HCT116 (cell line): ENCODE results near the gene POLN. TPM values are rescaled to one million over a fixed set of nuclear protein-coding genes. Genes with fewer than 3 reads are reported as not detected.
A peak's percentile ranks its signal among the peaks of the same experiment; 100 is the strongest.

ENCODE experiments used
- ATAC-seq: fragments of 200-7000 bp; cut with Tn5 transposase; 2 replicates; pipeline ENCODE4 v1.9.1; 2020; ENCODE audit warnings: mild to moderate bottlenecking, moderate library complexity
- BruUV-seq: library from RNA; stranded (reverse); fragments of 400-500 nt; replicated peaks from 2 replicates; lab custom pipeline; 2021; lab: Mats Ljungman, UMichigan
- CTCF ChIA-PET: fragments of 300-600 bp; sonication (Branson Sonifier 250); formaldehyde crosslinking; loops from one replicate; lab custom pipeline; 2021; ENCODE audit warnings: antibody characterized with exemption; lab: Charles Lee
- POLR2A ChIA-PET: fragments of 300-600, 350-600 bp; sonication (Branson Sonifier 250); formaldehyde crosslinking; loops from one replicate; lab custom pipeline; 2021; ENCODE audit warnings: antibody characterized with exemption; lab: Charles Lee
- RAD21 ChIA-PET, 2 experiments: fragments of 300-600 bp; sonication (Branson Sonifier 250); formaldehyde crosslinking; loops; one replicate each; lab custom pipeline; 2023; ENCODE audit warnings: low total read pairs in 2 of 2; ENCODE audit not compliant: uncharacterized antibody in 2 of 2, unreplicated experiment in 2 of 2, low non-redundant PET in 1 of 2; lab: Charles Lee
- DNase-seq: peaks from one replicate; pipeline ENCODE4 v3.0.0-alpha.2; 2010; ENCODE audit warnings: low read depth, low spot score
- H2AFZ ChIP-seq: fragments of 200-600 bp; shearing (Covaris generic), sonication (generic); 2 replicates; pipeline ENCODE4 v1.6.1; 2017; ENCODE audit warnings: low read depth, mixed run types, mixed read lengths, antibody characterized with exemption, low read length; ENCODE audit not compliant: poor library complexity, severe bottlenecking
- H3K27ac ChIP-seq: 2 replicates; pipeline ENCODE4 v1.5.1; 2012; ENCODE audit warnings: low read depth, low read length
- H3K27me3 ChIP-seq: fragments of 200-600 bp; sonication (generic); 2 replicates; pipeline ENCODE4 v1.6.1; 2016; ENCODE audit warnings: mixed run types, low read length, mixed read lengths; ENCODE audit not compliant: insufficient read depth
- H3K36me3 ChIP-seq, 2 experiments: fragments of 200-500 bp in 1 of 2; fragments of 200-600 bp in 1 of 2; sonication (Bioruptor generic) in 1 of 2; sonication (generic) in 1 of 2; 2 replicates each; pipeline versions ENCODE4 v1.5.1 to v1.6.1; 2014 to 2016; ENCODE audit warnings: low read length in 2 of 2, inconsistent platforms in 1 of 2, mixed read lengths in 1 of 2, mixed run types in 1 of 2; ENCODE audit not compliant: insufficient read depth in 2 of 2, control insufficient read depth in 1 of 2
- H3K4me1 ChIP-seq, 2 experiments: fragments of 200-600 bp in 1 of 2; sonication (generic) in 1 of 2; 2 replicates each; pipeline versions ENCODE4 v1.5.1 to v1.6.1; 2012 to 2017; ENCODE audit warnings: low read length in 2 of 2, inconsistent platforms in 1 of 2, mild to moderate bottlenecking in 1 of 2, mixed read lengths in 1 of 2, mixed run types in 1 of 2, moderate library complexity in 1 of 2; ENCODE audit not compliant: insufficient read depth in 2 of 2, control insufficient read depth in 1 of 2
- H3K4me2 ChIP-seq: fragments of 200-600 bp; sonication (generic); 2 replicates; pipeline ENCODE4 v1.6.1; 2017; ENCODE audit warnings: mixed run types, low read length, mixed read lengths
- H3K4me3 ChIP-seq, 2 experiments: fragments of 200-600 bp in 1 of 2; sonication (generic) in 1 of 2; replicated peaks in 1 of 2; 2 replicates each; pipeline ENCODE4 v1.5.1; 2011 to 2016; ENCODE audit warnings: low read length in 2 of 2, control low read depth in 1 of 2, low read depth in 1 of 2, mild to moderate bottlenecking in 1 of 2, mixed read lengths in 1 of 2, mixed run types in 1 of 2
- H3K79me2 ChIP-seq: fragments of 200-600 bp; sonication (generic); 2 replicates; pipeline ENCODE4 v1.6.1; 2017; ENCODE audit warnings: mild to moderate bottlenecking, mixed run types, low read length, moderate library complexity, mixed read lengths; ENCODE audit not compliant: insufficient read depth
- H3K9ac ChIP-seq: fragments of 200-600 bp; sonication (generic); 2 replicates; pipeline ENCODE4 v1.6.1; 2016; ENCODE audit warnings: low read length, mixed read lengths
- H3K9me2 ChIP-seq: fragments of 200-600 bp; sonication (generic), shearing (Covaris generic); 2 replicates; pipeline ENCODE4 v1.6.1; 2017; ENCODE audit warnings: mixed run types, mild to moderate bottlenecking, moderate library complexity; ENCODE audit not compliant: insufficient read depth
- H3K9me3 ChIP-seq, 2 experiments: fragments of 200-500 bp in 1 of 2; fragments of 200-600 bp in 1 of 2; sonication (Bioruptor generic) in 1 of 2; sonication (generic) in 1 of 2; 2 replicates each; pipeline ENCODE4 v1.6.1; 2014 to 2017; ENCODE audit warnings: low read length in 2 of 2, mixed read lengths in 2 of 2, inconsistent platforms in 1 of 2, low read depth in 1 of 2, mild to moderate bottlenecking in 1 of 2, mixed run types in 1 of 2, moderate library complexity in 1 of 2; ENCODE audit not compliant: control insufficient read depth in 1 of 2, insufficient read depth in 1 of 2
- H4K20me1 ChIP-seq: fragments of 200-600 bp; sonication (generic), shearing (Covaris generic); 2 replicates; pipeline ENCODE4 v1.6.1; 2017; ENCODE audit warnings: mixed run types, mild to moderate bottlenecking, moderate library complexity; ENCODE audit not compliant: insufficient read depth
- CBX3 ChIP-seq: IDR thresholded peaks from 2 replicates; pipeline ENCODE4 v1.6.1; 2012; ENCODE audit warnings: low read depth
- EGR1 ChIP-seq: IDR thresholded peaks from 2 replicates; pipeline ENCODE4 v1.6.1; 2012; ENCODE audit warnings: low read depth
- EZH2 ChIP-seq: fragments of 200-600 bp; sonication (generic); IDR thresholded peaks from 2 replicates; pipeline ENCODE4 v1.6.1; 2017; ENCODE audit warnings: antibody characterized with exemption, mixed run types
- EZH2phosphoT487 ChIP-seq: fragments of 200-600 bp; IDR thresholded peaks from 2 replicates; pipeline ENCODE4 v1.6.1; 2018; ENCODE audit warnings: antibody characterized with exemption, borderline replicate concordance
- JUND ChIP-seq: IDR thresholded peaks from 2 replicates; pipeline ENCODE4 v1.6.1; 2012
- POLR2AphosphoS5 ChIP-seq: IDR thresholded peaks from 2 replicates; pipeline ENCODE4 v1.6.1; 2011; ENCODE audit warnings: mild to moderate bottlenecking, low read depth, low read length, moderate library complexity
- intact Hi-C: fragments of 100-400 bp; cut with micrococcal nuclease; formaldehyde crosslinking; loops from 2 replicates; pipeline ENCODE4 v1.10.0; 2022
- total RNA-seq: library from RNA; stranded (reverse); gene quantifications from one replicate; pipeline ENCODE4 v1.2.1, GENCODE V29; 2021; ENCODE audit not compliant: unreplicated experiment
- TF ChIP-seq, protein P1 (sequence below): IDR thresholded peaks from 2 replicates; pipeline ENCODE4 v1.6.1; 2012; ENCODE audit warnings: low read depth
- TF ChIP-seq, protein P2 (sequence below): IDR thresholded peaks from 2 replicates; pipeline ENCODE4 v1.6.1; 2012

The POLN gene
- total RNA-seq, 1 experiment from 2014 or later: 3.1 TPM

DNA sequence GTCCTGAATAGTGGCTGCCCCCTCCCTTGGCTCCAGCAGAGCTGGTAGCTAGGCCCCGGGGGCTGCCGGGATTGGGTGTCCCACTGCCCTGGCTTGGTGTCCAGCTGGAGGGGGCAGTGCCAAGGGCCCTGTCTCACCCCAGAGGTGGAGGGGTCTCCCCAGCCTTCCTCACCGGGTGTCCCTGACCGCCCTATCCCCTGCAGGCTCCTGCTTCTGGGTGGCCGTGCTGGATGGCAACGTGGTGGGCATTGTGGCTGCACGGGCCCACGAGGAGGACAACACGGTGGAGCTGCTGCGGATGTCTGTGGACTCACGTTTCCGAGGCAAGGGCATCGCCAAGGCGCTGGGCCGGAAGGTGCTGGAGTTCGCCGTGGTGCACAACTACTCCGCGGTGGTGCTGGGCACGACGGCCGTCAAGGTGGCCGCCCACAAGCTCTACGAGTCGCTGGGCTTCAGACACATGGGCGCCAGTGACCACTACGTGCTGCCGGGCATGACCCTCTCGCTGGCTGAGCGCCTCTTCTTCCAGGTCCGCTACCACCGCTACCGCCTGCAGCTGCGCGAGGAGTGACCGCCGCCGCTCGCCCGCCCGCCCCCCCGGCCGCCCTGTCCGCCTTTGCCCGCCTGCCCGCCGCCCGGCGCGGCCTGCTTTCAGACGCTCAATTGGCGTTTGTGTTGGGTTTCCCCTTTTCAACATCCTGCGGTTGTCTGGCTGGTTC lies 178.2 kb downstream of the POLN start:
- 0 out of 2 replicates have a peak overlapping the region, but pooled peaks have one; percentile 37 for H3K4me2 ChIP-seq
- H2AFZ ChIP-seq: no peak overlapping the region
- ChIA-PET POLR2A (no interaction called here), CTCF (no interaction called here), RAD21 (no interaction called here)
- TF ChIP-seq EGR1: no peak
- TF ChIP-seq CBX3: no peak
- no peak for TF ChIP-seq EZH2
- TF ChIP-seq EZH2phosphoT487: no peak
- TF ChIP-seq, protein P1, sequence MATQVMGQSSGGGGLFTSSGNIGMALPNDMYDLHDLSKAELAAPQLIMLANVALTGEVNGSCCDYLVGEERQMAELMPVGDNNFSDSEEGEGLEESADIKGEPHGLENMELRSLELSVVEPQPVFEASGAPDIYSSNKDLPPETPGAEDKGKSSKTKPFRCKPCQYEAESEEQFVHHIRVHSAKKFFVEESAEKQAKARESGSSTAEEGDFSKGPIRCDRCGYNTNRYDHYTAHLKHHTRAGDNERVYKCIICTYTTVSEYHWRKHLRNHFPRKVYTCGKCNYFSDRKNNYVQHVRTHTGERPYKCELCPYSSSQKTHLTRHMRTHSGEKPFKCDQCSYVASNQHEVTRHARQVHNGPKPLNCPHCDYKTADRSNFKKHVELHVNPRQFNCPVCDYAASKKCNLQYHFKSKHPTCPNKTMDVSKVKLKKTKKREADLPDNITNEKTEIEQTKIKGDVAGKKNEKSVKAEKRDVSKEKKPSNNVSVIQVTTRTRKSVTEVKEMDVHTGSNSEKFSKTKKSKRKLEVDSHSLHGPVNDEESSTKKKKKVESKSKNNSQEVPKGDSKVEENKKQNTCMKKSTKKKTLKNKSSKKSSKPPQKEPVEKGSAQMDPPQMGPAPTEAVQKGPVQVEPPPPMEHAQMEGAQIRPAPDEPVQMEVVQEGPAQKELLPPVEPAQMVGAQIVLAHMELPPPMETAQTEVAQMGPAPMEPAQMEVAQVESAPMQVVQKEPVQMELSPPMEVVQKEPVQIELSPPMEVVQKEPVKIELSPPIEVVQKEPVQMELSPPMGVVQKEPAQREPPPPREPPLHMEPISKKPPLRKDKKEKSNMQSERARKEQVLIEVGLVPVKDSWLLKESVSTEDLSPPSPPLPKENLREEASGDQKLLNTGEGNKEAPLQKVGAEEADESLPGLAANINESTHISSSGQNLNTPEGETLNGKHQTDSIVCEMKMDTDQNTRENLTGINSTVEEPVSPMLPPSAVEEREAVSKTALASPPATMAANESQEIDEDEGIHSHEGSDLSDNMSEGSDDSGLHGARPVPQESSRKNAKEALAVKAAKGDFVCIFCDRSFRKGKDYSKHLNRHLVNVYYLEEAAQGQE: no peak
- TF ChIP-seq, protein P2, sequence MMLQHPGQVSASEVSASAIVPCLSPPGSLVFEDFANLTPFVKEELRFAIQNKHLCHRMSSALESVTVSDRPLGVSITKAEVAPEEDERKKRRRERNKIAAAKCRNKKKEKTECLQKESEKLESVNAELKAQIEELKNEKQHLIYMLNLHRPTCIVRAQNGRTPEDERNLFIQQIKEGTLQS: no peak
- no peak for TF ChIP-seq JUND
- no peak for TF ChIP-seq POLR2AphosphoS5
- H3K79me2 ChIP-seq: no peaks in the 10 kb centered on the region
- DNase-seq: no peak
- intact Hi-C loops: no loop called here
- no peaks in the 10 kb centered on the region for H3K9me3 ChIP-seq
- no peak for ATAC-seq
- no peak overlapping the region for H3K9ac ChIP-seq
- H3K9me2 ChIP-seq: no peaks in the 10 kb centered on the region
- no peaks in the 10 kb centered on the region for H3K27me3 ChIP-seq
- H3K27ac ChIP-seq: no peak overlapping the region; the same call in 1 of the 2 replicates
- no TSS peak for BruUV-seq
- no peak overlapping the region for H3K4me3 ChIP-seq
- no peaks in the 10 kb centered on the region for H4K20me1 ChIP-seq
- no peaks in the 10 kb centered on the region for H3K36me3 ChIP-seq
- H3K4me1 ChIP-seq: peaks cover 0 to 20% of the 10 kb centered on the region in 2 experiments; a peak in 2 of 4 replicates
